ENCODE data around the gene ALAS1. TPM values are rescaled to one million over a fixed set of nuclear protein-coding genes. Genes with fewer than 3 reads are reported as not detected.

Gene ALAS1
- total RNA-seq, 1 experiment from 2014 or later = 52.8 TPM

DNA sequence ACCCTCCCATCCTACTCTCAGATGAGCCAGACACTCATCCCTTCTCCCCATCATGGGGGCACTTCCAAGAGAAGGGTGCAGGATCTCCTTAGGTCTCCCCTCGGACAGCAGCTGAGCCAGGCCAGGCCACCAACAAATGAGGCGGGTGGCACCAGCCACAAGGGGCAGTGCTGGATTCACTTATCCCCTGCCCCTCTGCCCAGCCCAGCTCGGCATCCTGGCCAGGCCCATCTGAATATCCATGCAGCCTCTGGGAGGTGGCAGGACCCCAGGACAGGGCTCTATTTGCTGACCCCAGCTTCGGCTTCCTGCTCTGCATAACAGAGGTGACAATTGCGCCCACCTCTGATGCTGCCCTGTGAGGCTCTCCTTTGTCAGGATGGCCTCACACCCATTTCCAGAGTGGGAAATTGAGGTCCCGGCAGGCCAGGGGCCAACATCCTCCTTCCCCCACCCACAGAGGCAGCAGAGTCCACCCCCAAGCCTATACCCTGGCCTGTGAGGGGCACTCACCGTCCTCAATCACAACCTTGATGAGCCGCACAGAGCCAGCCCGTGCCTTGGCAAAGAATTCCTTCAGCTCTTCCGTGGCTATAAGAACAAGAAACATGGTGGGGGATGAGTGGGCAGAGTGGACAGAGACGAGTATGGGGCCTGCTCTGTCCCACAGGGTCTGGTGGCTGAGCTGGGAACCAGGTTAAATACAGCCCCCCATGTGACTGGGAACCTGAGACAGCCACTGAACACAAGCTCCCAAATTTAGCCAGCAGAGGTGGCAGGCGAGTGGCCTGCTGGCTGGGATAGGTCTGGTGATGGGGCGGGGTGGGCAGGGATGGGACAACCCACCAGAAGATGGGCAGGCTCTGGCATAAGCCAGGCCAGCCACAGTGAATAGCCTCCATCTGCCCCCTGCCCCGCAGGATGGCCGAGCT lies 36.8 kb downstream of the ALAS1 start:
- no peak for DNase-seq (ENCODE audit: low read depth)

- no peak for DNase-seq (ENCODE audit: low read depth)
Measured at GRCh38 chr3:52236424-52236886, 38.5 kb downstream of the ALAS1 start.

- DNase-seq (ENCODE audit: low read depth) = peak; percentile 50
Measured at GRCh38 chr3:52237006-52237656, 39.2 kb downstream of the ALAS1 start.

- DNase-seq (ENCODE audit: low read depth) = peak; percentile 96
Measured at GRCh38 chr3:52237657-52238172, 39.8 kb downstream of the ALAS1 start.

DNA sequence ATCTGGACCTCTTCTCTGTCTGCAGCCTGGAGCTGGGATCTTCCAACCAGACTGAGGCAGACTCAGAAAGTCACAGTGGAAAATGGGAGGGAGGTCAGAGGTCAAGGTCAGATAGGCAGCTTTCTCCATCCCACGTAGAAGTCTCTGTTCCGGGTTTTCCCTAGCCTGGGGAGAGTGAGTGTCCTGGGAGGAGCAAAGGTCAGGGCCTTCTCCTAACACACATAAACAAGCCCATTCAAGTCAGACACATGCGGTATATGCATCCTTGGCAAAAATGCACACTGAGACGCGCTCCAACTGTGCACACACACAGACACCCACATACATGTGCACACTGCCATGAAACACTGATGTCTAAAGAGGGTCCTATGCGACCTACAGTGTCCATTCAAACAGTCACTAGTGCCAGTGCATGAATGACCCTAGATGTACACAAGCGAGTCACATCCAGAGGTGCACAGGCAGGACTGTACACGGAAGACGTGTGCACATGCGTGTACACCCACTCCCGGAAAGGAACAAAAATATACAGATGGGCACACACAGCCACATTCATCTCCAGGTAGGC lies 40.3 kb downstream of the ALAS1 start:
- peak; percentile 30 for DNase-seq (ENCODE audit: low read depth)

- DNase-seq (ENCODE audit: low read depth) = peak; percentile 57
Measured at GRCh38 chr3:52238761-52239701, 41.1 kb downstream of the ALAS1 start, which contains the start of gene TWF2. Gene TWF2 (minus strand): TSS chr3:52239158. CDS start chr3:52239016, 142 bp downstream.

GRCh38 chr3:52240059-52240885 lies 42.3 kb downstream of the ALAS1 start:
- peak; percentile 81 for DNase-seq (ENCODE audit: low read depth)

DNA sequence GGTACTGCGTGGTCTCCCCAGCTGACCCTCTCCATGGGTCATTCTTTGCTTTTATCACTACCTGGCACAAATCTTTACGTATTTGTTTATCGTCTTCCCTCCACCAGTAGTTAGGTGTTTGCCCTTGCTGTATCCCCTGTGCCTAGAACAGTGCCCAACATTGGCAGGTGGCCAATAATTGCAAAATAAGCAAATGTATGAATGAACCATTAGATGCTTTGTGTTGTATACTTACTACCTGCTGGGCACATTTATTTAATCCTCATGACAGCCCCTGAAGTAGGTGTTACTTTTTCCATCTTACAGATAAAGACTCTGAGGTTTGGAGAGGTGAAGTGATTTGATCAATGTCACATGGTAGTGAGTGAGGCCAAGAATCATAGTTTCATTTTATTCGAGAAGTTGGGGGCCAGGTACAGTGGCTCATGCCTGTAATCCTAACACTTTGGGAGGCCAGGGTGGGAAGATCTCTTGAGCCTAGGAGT lies 43.0 kb downstream of the ALAS1 start:
- no peak for DNase-seq (ENCODE audit: low read depth)

DNA sequence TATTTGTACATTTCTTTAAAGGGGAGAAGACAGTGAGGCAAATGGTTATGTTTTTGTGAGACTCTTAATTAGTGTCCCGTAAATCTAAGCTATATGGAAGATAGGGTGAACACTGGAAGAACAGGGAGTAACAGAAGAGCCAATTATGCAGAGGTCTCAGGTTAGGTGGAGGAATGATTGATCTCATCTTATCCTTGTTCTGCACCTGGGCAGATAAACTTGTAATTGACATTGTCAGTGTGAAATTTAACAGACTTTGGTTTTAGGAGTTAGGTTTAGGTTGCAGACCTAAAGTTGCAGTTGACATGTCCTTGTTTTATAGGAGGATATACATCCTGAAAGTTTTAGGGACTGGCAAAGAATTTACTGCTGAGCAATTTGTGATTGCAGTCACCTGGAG lies 44.1 kb downstream of the ALAS1 start:
- DNase-seq (ENCODE audit: low read depth) = no peak

DNA sequence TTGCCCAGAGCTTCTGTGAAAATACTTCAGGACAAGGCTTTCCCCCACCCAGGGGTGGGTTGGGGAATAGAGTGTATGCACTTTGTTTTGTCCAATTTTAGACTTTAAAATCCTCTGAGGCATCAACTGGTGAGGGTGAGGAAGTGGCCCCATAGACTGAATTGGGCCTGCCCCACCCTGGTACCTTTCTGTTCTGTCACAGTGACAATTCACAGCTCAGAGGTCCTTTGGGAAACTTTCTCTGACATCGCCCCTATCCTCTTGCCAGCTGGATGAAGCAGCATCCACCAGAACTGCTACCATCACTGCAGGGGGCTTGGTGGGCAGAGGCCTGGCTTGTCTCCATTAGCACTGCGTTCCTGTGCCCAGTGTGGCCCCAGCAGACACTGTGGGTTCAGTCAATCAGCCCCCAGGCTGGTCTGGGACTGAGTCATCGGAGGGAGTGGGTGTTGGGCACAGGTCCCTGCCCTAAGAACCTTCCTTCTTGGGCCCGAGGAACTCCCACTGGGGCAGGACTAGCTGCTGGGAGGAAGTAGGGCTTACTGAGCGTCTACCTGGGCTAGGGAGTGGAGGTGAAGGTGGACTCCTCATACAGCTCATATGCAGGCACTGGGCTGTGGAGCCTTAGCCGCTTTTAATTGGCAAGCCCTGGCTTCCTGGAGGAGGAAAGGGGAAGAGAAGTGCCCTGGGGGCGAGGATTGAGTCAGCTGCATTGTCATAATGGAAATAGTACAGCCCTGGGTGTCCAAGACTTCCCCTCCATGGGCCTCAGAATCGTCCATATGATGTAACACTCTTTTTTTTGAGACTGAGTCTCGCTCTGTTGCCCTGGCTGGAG lies 46.0 kb downstream of the ALAS1 start:
- DNase-seq (ENCODE audit: low read depth) = peak; percentile 85

- DNase-seq (ENCODE audit: low read depth) = peak; percentile 39
Measured at GRCh38 chr3:52245322-52246263, 47.6 kb downstream of the ALAS1 start, which contains the start of gene PPM1M. Gene PPM1M (plus strand): TSS chr3:52245759. CDS start chr3:52245825, 66 bp downstream.

DNA sequence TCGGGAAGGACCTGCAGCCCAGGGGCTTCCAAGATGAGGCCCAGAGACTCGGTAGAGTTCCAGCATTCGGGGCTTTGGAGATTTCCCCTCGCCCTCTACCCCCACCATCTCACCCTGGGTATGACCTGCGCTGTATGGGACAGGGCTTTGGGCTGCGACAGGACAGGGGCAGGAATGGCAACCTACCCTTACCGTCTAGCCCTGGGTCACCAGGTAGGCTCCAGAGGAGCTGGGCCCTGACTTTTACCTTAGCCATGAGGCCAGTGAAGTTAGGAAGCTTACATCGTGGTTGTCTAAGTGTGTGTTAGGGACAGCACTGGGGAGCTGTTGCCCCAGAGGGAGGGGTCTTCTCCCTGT lies 48.3 kb downstream of the ALAS1 start:
- DNase-seq (ENCODE audit: low read depth) = no peak

- DNase-seq (ENCODE audit: low read depth) = no peak
Measured at GRCh38 chr3:52246728-52247408, 48.9 kb downstream of the ALAS1 start.

DNA sequence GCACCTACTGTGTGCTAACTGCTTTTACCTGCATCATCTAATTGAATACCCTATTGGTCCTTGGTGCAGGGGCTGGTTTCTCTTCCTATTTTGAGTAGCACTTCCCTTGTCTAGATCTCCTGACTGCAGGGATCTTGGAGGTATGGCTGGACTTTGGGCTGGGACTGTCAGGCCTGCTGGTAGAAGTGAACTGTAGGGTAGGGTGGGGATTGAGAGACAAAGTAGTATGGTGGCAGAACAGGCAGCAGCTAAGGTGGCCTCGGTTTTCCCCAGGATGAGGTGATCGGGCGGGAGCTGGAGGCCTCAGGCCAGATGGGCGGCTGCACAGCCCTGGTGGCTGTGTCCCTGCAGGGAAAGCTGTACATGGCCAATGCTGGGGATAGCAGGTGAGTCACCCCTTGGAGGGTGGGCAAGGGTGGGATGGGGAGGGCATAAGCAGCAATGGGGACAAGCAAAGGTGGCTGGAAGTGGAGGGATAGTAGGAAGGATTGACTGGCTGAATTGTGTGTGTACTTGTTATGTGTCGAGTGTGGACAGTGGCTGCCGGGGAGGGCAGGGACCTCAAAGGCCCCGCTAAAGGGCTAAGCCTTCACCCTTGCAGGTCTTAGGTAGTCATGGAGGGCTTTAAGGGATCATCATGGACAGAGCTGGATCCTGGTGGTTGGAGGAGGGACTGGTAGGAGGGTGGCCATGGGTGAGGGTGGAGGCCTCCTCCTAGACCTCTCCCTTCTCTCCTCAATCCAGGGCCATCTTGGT lies 49.6 kb downstream of the ALAS1 start:
- DNase-seq (ENCODE audit: low read depth) = no peak

DNA sequence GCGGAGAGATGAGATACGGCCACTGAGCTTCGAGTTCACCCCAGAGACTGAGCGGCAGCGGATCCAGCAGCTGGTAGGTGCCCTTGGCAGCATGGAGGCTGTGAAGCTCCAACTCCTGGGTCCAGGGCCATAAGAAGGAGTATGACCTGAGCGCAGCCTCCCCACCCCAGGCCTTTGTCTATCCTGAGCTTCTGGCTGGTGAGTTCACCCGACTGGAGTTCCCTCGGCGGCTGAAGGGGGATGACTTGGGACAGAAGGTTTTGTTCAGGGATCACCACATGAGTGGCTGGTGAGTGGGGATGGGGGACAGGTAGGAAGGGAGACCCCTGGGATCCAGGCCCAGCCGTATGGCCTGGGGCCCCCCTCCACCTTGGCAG lies 50.2 kb downstream of the ALAS1 start:
- DNase-seq (ENCODE audit: low read depth) = no peak

DNA sequence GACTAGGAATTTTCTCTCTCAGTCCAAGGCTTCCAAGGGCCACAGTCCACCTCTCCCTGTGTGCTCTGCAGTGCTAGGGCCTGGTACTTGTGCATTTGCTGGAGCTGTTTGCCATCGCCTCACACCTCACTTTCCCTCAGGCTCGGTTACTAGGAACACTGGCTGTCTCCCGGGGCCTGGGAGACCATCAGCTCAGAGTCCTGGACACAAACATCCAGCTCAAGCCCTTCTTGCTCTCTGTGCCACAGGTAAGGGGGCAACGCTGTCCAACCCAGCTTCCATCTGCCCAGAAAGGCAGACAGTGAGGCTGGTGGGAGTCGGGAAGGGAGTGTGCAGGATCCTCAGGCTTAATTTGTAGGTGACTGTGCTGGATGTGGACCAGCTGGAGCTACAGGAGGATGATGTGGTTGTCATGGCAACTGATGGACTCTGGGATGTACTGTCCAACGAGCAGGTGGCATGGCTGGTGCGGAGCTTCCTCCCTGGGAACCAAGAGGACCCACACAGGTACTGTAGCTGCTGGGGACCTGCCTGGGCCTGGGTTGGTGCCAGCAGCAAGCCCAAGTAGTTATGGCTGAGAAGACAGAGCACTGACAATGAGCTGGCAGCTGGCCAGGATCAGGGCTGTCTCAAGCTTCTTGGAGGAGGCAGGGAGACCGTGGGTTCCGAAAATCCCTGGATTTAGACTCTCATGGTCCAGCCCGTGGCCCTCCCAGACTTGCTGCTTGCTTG lies 51.0 kb downstream of the ALAS1 start:
- DNase-seq (ENCODE audit: low read depth) = no peak

All from M059J (cell line).